ENCODE measurements around the gene SLC6A13. TPM values are rescaled to one million over a fixed set of nuclear protein-coding genes. Genes with fewer than 3 reads are reported as not detected.

Gene SLC6A13
- total and polyA plus RNA-seq, 4 donors: 0.23 to 12.0 (median 7.5) TPM

GRCh38 chr12:214003-214741 lies 48.5 kb downstream of the SLC6A13 start, which contains the start of gene SLC6A12:
SLC6A12 (minus strand) TSS chr12:214157; CDS start chr12:209986, 4,171 bp downstream.
- H3K27ac ChIP-seq (ENCODE audit: low read depth in 1 of 2, low read length in 2 of 2): peak within 1 kb of the TSS; percentile 85 to 87
- 21% methylated on average over 14 of the region's 14 CpGs for WGBS
- DNase-seq (ENCODE audit: low spot score): no peak
- no peak for TF ChIP-seq EGR1 (IDR thresholded peaks at IDR 0.05; ENCODE audit: low read depth in 2 of 2)
- TF ChIP-seq RXRA (IDR thresholded peaks at IDR 0.05): peak; percentile 53 to 73
- no peak for TF ChIP-seq ATF3 (IDR thresholded peaks at IDR 0.05)
- no peak for TF ChIP-seq REST (IDR thresholded peaks at IDR 0.05)
- no peak for TF ChIP-seq ZBTB33 (IDR thresholded peaks at IDR 0.05)
- no peak for TF ChIP-seq JUND (IDR thresholded peaks at IDR 0.05)
- no peak for TF ChIP-seq HNF4G (IDR thresholded peaks at IDR 0.05)
- TF ChIP-seq FOXA1 (IDR thresholded peaks at IDR 0.05): no peak
- TF ChIP-seq HNF4A (conservative IDR thresholded peaks at IDR 0.05): peak; percentile 50 to 58
- TF ChIP-seq NR2F2 (IDR thresholded peaks at IDR 0.05): no peak
- H3K4me3 ChIP-seq (ENCODE audit: low read depth in 1 of 3, low read length in 3 of 3): peak within 1 kb of the TSS; percentile 37 to 80 (median 60)
- H3K9me3 ChIP-seq (ENCODE audit: control insufficient read depth in 4 of 4, low read length in 3 of 4): no peaks in the 10 kb centered on the region
- H3K27me3 ChIP-seq (ENCODE audit: control insufficient read depth in 4 of 4, insufficient read depth in 4 of 4, low read length in 3 of 4): no peaks in the 10 kb centered on the region
- peaks cover 0 to 10% (median 3%) of the 10 kb centered on the region in 4 donors for H3K36me3 ChIP-seq (ENCODE audit: control insufficient read depth in 4 of 4, insufficient read depth in 3 of 4, low read depth in 1 of 4, low read length in 3 of 4)
- H3K9ac ChIP-seq (ENCODE audit: low read depth in 1 of 2, low read length in 2 of 2): peak within 1 kb of the TSS; percentile 40 to 68
- peaks cover 14 to 60% (median 51%) of the 10 kb centered on the region in 4 donors for H3K4me1 ChIP-seq (ENCODE audit: control insufficient read depth in 4 of 4, insufficient read depth in 4 of 4, low read length in 3 of 4)

GRCh38 chr12:213527-213932 lies 49.1 kb downstream of the SLC6A13 start:
- WGBS: 12% methylated on average over 12 of the region's 12 CpGs
- H3K4me1 ChIP-seq (ENCODE audit: control insufficient read depth in 4 of 4, insufficient read depth in 4 of 4, low read length in 3 of 4): peaks cover 14 to 65% (median 55%) of the 10 kb centered on the region in 4 donors
- DNase-seq (ENCODE audit: low spot score): no peak
- peak overlapping the region; percentile 40 to 68 for H3K9ac ChIP-seq (ENCODE audit: low read depth in 1 of 2, low read length in 2 of 2)
- peak overlapping the region; percentile 37 to 80 (median 60) for H3K4me3 ChIP-seq (ENCODE audit: low read depth in 1 of 3, low read length in 3 of 3)
- H3K27me3 ChIP-seq (ENCODE audit: control insufficient read depth in 4 of 4, insufficient read depth in 4 of 4, low read length in 3 of 4): no peaks in the 10 kb centered on the region
- H3K36me3 ChIP-seq (ENCODE audit: control insufficient read depth in 4 of 4, insufficient read depth in 3 of 4, low read depth in 1 of 4, low read length in 3 of 4): peaks cover 0 to 5% (median 0%) of the 10 kb centered on the region in 4 donors
- no peaks in the 10 kb centered on the region for H3K9me3 ChIP-seq (ENCODE audit: control insufficient read depth in 4 of 4, low read length in 3 of 4)
- H3K27ac ChIP-seq (ENCODE audit: low read depth in 1 of 2, low read length in 2 of 2): peak overlapping the region; percentile 85 to 87
- TF ChIP-seq TAF1 (conservative IDR thresholded peaks at IDR 0.05): no peak
- no peak for TF ChIP-seq REST (IDR thresholded peaks at IDR 0.05)
- TF ChIP-seq HNF4G (IDR thresholded peaks at IDR 0.05): no peak
- no peak for TF ChIP-seq GABPA (IDR thresholded peaks at IDR 0.05 in 1 of 2, conservative IDR thresholded peaks at IDR 0.05 in 1 of 2)
- no peak for TF ChIP-seq FOXA1 (IDR thresholded peaks at IDR 0.05)
- no peak for TF ChIP-seq CTCF (IDR thresholded peaks at IDR 0.05; ENCODE audit: low read depth, low read length, missing input control)
- TF ChIP-seq ATF3 (IDR thresholded peaks at IDR 0.05): no peak
- TF ChIP-seq FOXA2 (IDR thresholded peaks at IDR 0.05): no peak
- no peak for TF ChIP-seq NR2F2 (IDR thresholded peaks at IDR 0.05)
- no peak for TF ChIP-seq HNF4A (conservative IDR thresholded peaks at IDR 0.05)
- no peak for TF ChIP-seq SP1 (IDR thresholded peaks at IDR 0.05)
- no peak for TF ChIP-seq RXRA (IDR thresholded peaks at IDR 0.05)
- TF ChIP-seq MAX (IDR thresholded peaks at IDR 0.05): no peak
- TF ChIP-seq EGR1 (IDR thresholded peaks at IDR 0.05; ENCODE audit: low read depth in 2 of 2): no peak

Data from liver (tissue), 9 donors.